ENCODE measurements around the gene ZNF483.
"Not testable (repeated sequence)": the region's sequence is repeated elsewhere in the genome, so short reads cannot be mapped to it uniquely, and the experiment has no call there.

Gene ZNF483

GRCh38 chr9:111542497-111543254 lies 17.7 kb downstream of the ZNF483 start:
- no peak for DNase-seq (ENCODE audit: low read depth)

- DNase-seq (ENCODE audit: low read depth), result no peak
These were observed 23.6 kb downstream of the ZNF483 start for GRCh38 chr9:111548623-111549022.

DNA sequence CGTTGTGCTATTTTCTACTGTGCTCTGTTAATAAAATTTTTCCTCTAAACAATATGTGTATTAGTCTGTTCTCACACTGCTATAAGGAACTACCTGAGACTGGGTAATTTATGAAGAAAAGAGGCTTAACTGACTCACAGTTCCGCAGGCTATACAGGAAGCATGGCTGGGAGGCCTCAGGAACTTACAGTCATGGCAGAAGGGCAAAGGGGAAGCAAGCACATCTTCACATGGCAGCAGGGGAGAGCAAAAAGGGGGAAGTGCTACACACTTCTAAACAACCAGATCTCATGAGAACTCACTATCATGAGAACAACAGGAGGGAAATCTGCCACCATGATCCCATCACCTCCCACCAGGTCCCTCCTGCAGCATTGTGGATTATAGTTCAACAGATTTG lies 30.4 kb downstream of the ZNF483 start:
- DNase-seq (ENCODE audit: low read depth), result not testable (repeated sequence)

DNA sequence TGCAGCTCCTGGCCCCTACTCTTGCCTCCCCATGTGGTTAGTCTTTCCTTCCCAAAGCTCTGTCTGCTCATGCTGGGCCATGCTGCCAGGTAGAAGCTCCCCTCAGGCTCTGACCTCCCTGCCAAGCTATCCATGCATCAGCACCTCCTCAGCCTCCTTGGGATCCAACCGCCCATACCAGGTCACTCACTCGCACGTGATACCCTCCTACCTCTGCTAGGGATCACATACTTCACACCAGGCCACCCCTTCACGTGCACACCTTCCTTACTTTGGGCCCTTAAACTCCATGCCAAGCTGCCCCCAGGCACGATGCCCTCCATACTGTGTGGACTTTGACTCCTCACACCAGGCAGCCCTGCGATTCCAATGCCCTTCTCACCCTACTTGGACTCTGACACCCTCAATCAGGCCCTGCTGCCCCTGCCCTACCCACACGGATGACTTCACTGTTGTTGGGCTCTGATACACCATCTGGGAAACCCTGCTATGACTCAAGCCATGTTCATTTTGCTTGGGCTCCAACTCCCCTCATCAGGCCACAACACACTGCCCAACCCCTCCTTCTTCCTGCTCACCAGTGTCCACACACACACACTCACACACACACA lies 34.1 kb downstream of the ZNF483 start:
- DNase-seq (ENCODE audit: low read depth), result no peak

GRCh38 chr9:111561165-111561719 lies 36.3 kb downstream of the ZNF483 start:
- no peak for DNase-seq (ENCODE audit: low read depth)

DNA sequence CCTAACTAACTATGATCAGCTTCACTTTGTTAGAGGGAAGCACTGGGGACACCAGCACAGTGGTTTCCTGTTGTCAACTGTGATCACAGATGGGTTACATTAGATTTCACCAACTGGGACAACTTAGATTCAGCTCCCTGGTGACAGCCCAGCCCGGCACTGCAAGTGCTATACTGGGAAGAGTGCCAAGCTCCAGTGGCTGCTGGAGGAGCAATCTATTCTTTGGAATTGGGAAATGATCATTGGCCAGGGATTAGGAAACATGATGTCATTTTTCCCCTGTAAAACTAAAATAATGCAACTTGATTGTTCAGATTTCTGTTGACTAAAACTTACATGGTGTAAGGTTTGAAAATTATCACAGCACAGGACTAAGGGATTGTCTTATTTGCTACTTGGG lies 41.3 kb downstream of the ZNF483 start:
- no peak for DNase-seq (ENCODE audit: low read depth)

DNA sequence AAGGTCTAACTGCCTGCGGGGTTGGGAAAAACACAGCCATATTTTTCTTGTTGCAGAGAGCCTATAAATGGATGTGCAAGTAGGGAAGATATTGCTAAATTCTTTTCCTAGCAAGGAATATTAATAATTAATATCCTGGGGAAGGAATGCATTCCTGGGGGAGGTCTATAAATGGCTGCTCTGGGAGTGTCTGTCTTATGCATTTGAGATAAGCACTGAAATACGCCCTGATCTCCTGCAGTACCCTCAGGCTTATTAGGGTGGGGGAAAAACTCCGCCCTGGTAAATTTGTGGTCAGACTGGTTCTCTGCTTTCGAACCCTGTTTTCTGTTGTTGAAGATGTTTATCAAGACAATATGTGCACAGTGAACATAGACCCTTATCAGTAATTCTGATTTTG lies 43.1 kb downstream of the ZNF483 start:
- not testable (repeated sequence) for DNase-seq (ENCODE audit: low read depth)

GRCh38 chr9:111572950-111573604 lies 48.1 kb downstream of the ZNF483 start:
- no peak for DNase-seq (ENCODE audit: low read depth)

DNA sequence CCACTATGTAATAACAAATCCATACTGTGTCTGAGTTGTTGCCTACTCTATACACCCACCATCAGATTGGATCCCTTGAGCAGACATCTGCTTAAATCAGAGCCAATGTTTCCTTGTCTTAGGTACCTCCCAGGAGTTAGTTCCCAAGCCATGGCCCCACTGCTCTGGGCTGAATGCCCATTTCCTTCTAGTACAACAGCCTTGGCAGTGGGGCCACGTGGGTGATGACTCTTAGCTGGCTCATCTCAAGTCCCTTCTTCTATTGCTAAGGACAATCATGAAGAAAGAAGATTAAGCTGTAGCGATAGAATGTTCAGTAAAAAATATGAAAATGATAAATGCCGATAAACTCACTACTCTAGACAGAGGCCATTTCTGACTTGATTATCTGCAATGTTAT lies 57.9 kb downstream of the ZNF483 start:
- no peak for DNase-seq (ENCODE audit: low read depth)

DNA sequence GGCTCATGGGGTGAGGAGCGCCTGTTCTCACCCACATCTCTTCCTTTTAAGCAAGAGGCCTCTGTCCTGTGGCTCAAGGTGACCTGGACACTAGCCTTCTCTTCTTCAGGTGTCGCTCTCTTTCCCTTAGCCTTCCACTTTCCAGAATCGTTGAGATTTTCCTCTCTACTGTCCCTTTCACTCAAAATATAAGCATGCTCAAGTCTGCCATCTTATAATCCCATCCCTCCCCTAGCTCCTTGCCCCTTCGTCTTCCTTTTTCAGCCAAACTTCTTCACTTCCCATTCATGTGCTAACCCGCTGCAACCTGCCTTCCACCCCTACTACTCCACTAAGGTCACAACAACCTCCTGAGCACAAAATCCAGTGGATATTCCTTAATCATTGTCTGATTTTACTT lies 61.4 kb downstream of the ZNF483 start:
- no peak for DNase-seq (ENCODE audit: low read depth)

DNA sequence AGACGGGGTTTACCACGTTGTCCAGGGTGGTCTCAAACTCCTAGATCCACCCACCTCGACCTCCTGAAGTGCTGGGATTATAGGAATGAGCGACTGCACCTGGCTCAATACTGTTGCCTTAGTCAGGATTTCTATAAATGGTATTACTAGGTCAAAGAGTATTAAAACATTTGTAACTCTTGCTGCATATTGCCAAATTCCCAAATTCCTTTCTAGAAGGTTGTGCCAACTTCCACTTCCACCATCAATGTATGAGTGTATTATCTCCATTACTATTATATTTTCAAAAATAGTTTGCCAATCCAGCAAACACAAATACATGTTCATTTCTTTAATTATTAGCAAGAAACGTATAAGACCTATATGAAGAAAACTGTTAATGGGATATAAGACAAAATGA lies 63.9 kb downstream of the ZNF483 start:
- DNase-seq (ENCODE audit: low read depth), result no peak

- DNase-seq (ENCODE audit: low read depth), result peak; percentile 25
These were observed 73.1 kb downstream of the ZNF483 start for GRCh38 chr9:111597852-111598732.

DNA sequence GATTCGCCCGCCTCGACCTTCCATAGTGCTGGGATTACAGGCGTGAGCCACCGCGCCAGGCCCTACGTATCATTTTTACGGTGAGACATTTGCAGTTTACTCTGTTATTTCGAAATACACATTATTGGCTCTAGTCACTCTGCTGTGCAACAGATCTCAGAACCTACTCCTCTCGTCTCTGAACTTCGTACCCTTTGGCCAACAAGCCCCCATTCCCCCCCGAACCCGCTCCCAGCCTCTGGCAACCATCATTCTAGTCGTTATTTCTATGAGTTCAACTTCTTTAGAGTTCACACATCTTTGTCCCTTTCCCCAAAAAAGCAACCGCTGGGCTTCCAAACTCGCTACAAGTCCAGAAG lies 73.7 kb downstream of the ZNF483 start:
- DNase-seq (ENCODE audit: low read depth), result no peak

DNA sequence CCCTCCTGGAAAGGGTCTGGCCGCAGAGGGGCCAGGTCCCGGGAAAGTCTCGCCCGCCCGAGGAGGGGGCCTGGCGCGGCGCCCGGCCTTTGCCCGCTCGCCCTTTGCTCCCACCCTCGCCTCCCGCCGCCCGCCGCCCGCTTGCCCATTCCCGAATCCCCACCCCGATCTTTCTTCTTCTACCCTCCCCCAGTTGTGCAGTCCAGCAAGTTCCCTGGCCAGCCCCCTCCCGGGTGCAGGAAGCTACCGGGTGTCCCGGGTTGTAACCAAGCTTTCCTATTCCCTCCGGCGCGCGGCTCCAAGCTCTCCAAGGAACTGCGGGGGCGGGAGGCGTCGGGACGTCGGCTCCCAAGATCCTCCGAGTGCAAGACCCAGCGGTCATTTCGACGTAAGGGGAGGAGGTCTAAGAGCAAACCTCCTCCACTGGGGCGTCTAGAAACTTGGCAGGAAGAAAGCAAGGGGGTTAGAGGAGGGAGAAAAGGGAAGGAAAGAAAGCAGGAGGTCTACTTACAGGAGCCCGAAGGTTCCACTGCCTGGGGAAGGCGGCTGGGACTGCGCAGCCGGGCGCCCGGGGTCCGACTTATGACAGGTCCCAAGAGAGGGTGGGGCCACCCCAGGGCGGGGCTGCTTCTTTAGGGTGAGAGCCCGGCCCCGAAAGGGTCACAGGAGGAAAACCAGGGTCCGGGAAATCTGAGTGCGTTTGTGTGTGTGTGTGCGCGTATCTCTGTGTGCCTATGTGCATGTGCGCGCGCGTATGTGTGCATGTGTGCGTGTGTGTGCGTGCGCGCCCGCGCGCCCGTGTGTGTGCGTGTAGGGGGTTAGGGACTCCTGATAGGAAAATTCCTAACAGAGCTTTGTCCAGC lies 74.3 kb downstream of the ZNF483 start, which contains the start of gene PTGR1:
TSS of gene PTGR1 (minus strand) at position 556 of the 863 bp plus-strand sequence. CDS start 2,225 bp downstream, outside the sequence.
- no peak for DNase-seq (ENCODE audit: low read depth)

DNA sequence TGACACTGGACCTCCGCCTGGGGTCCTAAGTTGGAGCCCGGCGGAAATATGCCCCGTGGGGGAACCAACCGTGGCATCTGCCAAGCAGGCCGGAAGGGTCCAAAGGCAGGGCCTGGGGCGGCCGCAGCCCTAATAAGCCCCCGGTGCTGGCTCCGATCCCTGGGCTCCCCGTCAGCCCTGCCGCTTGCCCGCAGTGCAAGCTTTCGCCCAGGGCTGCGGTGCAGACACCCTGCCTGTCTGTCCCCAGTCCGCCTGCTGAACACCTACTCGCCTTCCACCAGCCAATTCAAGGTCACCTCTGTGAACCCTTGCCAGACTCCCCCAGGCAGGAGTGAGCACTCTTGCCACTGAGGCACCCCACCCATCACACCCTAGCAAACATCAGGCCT lies 75.0 kb downstream of the ZNF483 start:
- no peak for DNase-seq (ENCODE audit: low read depth)

GRCh38 chr9:111601237-111602018 lies 76.4 kb downstream of the ZNF483 start:
- DNase-seq (ENCODE audit: low read depth), result no peak

DNA sequence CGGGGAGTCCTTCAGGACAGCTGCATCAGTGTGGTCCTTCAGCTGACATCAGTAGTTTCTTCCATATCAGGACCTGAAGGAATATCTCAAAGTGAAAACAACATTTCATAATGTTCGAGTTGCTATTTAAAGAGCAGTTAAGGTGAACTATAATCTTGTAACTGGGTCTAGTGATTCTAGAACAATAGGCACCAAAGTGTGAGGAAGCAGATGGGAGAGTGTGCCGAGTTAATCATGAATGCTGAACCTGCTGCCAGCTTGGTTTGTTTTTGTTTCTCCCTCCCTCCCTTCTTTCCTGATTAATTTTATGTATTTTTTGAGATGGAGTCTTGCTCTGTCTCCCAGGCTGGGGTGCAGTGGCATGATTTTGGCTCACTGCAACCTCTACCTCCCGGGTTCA lies 78.1 kb downstream of the ZNF483 start:
- DNase-seq (ENCODE audit: low read depth), result no peak

DNA sequence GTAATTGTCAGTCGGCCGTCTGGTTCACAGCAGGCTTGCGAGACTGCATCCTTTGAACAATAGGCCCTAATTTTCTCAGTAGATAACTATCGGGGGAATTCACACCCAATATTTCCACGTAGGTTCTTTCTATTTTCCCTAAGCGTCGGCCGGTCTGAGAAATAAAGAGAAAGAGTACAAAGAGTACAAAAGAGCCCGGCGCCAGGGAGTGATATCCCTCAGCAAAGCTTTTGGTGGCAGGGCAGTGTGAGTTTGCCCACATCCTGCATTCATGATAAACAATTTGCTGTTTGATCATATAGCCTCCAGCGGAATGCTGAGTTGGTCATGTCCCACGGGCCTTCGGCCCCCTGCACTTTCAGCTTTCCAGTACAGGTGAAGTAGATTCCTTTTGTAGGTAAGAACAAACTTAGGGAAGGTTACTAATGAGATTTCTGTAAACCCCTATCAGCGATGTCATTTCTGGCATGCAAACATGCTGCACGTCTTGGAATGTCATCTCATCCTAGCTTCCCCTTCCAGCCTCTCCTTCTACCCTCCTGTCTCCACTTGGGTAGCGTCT lies 79.2 kb downstream of the ZNF483 start:
- DNase-seq (ENCODE audit: low read depth), result no peak

- no peak for DNase-seq (ENCODE audit: low read depth)
These were observed 80.1 kb downstream of the ZNF483 start for GRCh38 chr9:111605041-111605559.

DNA sequence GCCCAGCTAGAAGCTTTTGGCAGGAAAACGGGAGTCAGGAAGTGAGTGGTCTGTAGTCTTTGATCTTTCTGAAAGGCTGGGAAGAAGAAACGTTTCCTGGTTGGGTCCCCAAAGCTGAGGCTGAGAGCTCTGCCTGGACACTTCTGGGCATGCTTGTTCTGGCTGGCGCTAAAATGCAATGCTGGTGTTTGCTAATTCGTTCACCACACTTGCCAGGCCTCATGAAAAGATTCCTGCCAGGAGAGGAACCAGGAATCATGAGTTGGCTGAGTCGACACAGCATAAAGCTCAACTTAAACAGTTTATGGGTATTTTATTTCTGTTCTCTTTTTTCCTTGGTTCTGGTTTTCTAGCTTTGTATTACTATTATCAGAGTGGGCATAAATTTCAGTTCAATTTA lies 85.2 kb downstream of the ZNF483 start:
- no peak for DNase-seq (ENCODE audit: low read depth)
